GM20431 (cell line): Measurements from ENCODE around the gene APLNR.
"Not testable (repeated sequence)": the region's sequence is repeated elsewhere in the genome, so short reads cannot be mapped to it uniquely, and the experiment has no call there.

Source experiments
- in situ Hi-C: fragments of 300-500 bp; cut with MseI, MboI; formaldehyde crosslinking; loops from one replicate; pipeline ENCODE4 v1.15.0; 2020; ENCODE audit warnings: low sequenced_read_pairs; ENCODE audit not compliant: unreplicated experiment

APLNR gene

DNA sequence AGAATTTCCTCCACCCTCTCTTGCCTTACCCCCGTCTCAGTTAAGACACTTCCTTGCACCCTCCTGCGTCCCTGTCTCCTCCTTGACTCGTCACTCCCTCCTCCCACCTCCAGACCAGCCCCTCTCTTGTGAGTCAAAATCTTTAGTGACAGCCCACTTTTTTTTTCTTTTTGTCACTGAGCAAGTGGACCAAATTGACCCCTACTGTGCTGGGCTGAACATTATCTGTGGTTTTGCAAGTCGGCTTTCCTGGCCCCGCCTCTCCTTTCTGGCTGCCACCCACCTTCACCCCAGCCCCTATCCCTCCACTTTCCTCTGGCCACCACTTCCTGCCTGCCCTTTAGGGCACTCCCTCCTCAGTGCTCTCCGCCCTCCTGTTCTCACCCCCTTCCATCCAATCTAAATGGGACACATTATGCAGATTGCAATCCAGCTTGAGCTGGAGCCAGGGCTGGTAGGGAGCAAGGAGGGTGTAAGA, at the start of gene APLNR:
Gene APLNR, minus strand, starts transcription at position 47 of the 478 bp plus-strand sequence. CDS start 246 bp downstream, outside the sequence.
- in situ Hi-C loops, result no loop called here

DNA sequence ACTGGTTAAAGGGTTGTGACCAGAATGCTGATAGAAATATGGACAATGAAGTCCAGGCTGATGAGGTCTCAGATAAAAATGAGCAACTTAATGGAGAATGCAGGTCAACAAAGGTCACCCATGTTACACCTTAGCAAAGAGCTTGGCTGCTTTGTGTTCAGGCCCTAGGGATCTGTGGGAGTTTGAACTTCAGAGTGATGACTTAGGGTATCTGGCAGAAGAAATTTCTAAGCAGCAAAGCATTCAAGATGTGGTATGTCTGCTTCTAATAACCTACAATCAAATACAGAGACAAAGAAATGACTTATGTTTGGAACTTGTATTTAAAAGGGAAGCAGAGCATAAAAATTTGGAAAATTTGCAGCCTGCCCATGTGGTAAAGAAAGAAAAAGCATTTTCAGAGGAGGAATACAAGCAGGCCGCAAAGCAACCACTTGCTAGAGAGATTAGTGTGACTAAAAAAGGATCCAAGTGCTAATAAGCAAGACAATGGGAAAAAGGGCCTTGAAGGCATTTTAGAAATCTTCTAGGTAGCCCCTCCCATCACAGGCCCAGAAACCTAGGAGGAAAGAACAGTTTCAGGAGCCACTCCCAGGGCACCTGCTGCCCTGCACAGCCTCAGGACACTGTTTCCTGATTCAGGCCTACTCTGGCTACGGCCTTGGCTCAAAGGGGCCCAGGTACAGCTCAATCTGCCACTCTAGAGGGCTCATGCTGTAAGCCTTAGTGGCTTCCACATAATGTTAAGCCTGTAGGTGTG, 46.4 kb upstream of the APLNR start:
- in situ Hi-C loops, result no loop called here

DNA sequence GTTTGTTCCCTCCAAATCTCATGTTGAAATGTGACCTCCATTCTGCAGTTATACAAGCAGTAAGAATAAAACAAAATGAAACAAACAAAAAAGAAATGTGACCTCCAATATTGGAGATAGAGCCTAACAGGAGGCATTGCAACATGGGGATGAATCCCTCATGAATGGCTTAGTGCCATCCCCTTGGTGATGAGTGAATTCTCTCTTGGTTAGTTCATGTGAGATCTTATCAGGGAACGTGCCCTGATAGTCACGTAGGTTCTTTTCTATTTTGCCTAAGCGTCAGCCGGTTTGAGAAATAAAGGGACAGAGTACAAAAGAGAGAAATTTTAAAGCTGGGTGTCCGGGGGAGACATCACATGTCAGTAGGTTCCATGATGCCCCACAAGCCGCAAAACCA, 44.5 kb upstream of the APLNR start:
- in situ Hi-C loops, result not testable (repeated sequence)

DNA sequence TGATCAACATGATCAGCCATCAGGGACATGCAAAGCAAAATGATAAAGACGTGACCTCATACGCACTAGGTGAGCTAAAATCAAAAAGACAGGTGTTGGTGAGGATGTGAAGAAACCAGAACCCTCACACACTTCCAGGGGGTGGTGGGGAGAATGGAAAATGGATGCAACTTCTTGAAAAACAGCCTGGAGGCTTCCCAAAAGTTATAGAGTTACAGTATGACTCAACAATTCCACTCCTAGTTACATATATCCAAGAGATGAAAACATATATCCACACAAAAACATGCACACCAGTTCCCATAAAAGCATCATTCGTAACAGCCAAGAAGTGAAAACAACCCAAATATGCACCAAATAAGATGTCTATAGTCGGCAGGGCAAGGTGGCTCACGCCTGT, 42.1 kb upstream of the APLNR start:
- in situ Hi-C loops, result no loop called here

DNA sequence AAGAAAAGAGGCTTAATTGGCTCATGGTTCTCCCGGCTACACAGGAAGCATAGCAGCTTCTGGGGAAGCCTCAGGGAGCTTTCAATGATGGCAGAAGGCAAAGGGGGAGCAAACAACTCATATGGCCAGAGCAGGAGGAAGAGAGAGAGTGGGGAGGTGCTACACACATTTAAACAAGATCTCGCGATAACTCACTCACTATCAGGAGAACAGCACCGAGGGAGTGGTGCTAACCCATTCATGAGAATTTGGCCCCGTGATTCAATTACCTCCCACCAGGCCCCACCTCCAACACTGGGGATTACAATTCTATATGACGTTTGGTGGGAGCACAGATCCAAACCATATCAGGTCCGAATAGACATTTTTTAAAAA, 41.7 kb upstream of the APLNR start:
- in situ Hi-C loops, result no loop called here

DNA sequence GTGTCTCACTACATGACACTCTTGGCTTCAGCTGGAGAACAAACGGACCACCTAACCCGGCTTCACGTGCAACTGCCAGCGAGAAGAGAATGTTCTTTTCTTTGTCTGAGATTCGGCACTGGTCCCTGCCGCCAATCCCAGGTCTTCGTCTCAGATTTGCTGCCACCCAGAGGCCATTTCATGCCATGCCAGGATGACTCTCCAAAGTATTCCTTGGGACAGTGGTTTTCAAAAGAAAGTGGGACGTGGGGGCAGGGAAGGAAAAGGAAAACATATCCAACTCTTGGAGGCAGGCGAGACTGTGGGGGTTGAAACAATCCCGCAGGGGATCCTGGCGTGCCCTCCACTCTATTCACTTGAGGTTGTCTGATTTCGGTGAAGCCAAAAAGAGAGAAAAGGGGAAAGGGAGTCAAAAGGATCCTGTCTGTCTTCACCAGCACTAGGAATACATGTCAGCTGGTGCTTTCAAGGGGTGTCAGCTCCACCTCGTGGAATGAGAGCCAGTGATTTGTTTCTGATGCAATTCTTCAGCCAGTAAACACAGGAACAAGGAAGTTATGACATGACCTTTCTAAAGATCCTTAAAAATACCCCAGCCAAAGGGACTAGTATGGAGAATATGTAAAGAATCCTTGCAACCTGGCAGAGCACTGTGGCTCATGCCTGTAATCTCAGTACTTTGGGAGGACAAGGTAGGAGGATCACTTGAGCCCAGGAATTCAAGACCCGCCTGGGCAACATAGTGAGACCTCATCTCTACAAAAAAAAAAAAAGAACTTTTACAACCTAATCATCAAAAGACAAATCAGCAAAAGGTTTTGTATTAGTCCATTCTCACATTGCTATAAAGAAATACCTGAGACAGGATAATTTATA, 41.0 kb upstream of the APLNR start:
- in situ Hi-C loops, result no loop called here

DNA sequence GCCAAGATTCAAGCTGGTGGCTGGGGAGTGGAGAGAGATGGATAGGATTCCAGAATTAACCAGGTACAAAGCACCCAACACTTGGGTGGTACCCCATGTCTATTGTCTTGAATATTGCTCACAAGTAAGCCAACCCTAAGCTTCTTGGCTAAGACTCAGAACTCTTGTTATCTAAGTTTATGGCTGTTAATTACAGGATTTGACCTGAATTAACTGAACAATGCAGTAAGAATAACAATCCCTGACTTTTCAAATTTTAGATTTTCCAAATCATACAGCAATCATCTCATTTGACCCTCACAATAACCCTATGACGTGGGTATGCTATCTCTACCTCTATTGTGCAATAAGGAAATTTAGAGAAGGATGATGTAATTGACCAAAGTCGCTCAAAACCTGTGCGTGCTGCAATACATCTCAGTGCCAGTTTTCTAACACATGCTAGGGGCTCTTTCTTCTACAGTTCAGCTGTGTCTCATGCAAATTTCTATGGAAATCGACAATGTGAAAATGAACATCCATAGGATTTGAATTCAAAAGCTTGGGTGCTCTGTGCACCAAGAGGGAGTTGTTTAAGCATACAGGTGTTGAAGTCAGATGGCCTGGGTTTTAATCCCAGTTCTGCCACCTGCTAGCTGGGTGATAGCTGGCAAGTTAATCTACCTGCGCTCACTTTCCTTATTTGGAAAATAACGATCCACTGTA, 40.1 kb upstream of the APLNR start:
- in situ Hi-C loops, result no loop called here

- in situ Hi-C loops, result no loop called here
Measured at GRCh38 chr11:57276169-57276970, 39.3 kb upstream of the APLNR start.

GRCh38 chr11:57275582-57275981, 38.5 kb upstream of the APLNR start:
- in situ Hi-C loops, result no loop called here

DNA sequence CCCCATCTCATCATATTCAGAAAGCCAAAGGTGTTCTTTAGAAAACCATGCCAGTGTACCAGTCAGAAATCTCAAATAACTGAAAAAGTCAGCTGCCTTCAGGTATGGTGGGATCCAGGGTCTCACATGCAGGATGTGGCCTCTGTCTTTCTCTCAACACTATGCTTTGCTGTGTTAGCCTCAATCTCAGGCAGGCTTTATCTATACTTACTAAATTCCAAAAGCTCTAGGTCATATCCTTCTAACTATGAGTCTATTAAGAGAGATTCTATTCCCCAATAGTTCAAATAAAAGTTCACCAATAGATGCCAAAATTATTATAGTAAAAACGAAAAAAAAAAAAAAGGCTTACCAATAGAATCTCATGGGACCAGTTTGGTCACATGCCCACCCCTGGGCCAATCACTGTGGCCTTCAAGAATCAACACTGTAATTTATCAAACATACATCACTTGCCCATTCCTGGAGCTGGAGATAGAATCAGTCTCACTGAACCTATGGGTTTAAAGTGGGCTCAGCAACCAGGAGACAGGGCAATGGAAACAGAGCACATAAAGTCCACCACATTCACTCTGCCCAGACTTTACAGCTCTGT, 38.0 kb upstream of the APLNR start:
- in situ Hi-C loops, result loop anchor here (25.0 kb wide), 1 partner anchor 438 kb away; no protein-coding TSS in a partner anchor

DNA sequence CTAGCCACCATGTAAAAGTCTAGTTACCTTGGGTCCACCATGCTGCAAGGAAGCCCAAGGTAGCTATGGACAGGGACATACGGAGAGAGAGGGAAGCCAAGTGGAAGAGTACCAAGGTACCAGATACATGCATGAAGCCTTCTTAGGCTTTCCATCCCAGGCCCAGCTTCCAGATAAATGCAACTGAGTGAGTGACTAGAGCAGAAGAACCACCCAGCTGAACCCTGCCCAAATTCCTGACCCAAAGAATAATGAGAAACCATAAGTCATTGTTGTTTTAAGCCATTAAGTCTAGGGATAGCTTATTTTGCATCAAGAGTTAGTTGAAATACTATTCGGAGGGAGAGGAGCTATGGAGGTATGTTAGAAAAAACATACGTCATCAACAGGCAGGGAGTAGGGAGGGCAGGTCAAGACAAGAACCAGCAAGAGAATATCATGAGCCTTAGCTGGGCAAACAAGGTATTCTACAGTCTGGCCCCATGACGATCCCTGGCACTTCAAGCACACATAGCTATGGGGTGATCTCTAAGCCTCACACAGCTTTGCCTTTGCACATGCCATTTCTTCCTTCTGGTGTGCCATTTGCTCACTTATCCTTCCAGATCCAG, 36.5 kb upstream of the APLNR start:
- in situ Hi-C loops, result loop anchor here (25.0 kb wide), 1 partner anchor 436 kb away; no protein-coding TSS in a partner anchor

DNA sequence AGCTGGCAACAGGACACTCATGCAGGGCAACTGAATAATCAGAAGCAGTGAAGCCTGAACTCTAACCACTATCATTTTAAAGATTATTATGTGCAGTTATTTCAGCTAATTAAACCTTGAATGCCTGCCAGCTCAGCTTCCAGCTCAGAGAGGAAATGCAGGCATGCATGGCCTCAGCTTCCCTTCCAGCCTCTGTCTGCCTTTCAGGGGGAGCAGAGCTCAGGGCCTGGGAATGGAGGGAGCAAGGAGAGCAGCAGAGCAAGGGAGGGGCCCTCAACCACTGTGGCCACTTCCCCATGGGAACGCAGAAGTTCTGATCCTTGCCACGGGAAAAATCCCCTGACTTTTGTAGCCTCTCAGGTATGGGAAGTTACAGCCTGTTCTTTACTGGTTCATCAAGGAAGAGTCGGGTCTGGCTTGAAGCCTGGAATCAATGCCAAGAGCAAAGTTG, 32.5 kb upstream of the APLNR start:
- in situ Hi-C loops, result loop anchor here (25.0 kb wide), 1 partner anchor 432 kb away; no protein-coding TSS in a partner anchor

DNA sequence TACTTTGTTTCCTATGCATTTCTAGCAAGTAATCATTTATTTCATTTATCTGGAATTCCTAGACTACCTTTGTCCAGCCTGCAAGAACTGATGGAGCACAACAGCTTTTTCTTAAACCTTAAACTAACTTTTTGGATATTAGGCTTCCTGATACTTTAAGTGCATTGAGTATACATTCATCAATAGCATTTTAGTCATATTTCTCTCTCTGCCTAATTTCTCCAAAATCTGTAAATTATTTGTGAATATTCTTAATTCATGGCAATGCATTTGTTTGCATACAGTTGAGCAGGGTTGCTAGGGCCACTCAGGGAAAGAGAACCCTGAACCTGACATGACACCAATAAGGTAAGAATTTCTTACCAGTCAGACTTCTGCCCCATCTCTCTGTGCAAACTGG, 29.1 kb upstream of the APLNR start:
- in situ Hi-C loops, result loop anchor here (25.0 kb wide), 1 partner anchor 429 kb away; no protein-coding TSS in a partner anchor

DNA sequence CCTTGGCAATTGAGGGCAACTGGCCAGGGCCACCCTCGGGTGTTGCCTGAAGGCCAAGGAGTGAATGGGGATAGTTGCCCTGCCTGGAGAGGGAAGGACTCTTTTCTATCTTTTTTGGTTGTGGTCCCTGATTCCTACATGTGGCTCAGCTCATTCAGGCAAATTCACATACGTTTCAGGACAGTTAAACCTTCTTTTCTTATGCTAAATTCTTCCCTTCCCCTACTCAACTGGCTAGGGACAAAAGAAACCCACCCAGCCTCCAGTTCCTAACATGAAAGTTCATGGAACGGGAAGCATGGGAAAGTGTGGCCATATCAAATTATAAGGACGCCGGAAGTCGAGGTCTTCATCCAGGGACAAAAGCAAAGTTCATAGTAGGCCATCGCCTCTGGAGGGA, 26.3 kb upstream of the APLNR start:
- in situ Hi-C loops, result loop anchor here (25.0 kb wide), 1 partner anchor 426 kb away; no protein-coding TSS in a partner anchor

DNA sequence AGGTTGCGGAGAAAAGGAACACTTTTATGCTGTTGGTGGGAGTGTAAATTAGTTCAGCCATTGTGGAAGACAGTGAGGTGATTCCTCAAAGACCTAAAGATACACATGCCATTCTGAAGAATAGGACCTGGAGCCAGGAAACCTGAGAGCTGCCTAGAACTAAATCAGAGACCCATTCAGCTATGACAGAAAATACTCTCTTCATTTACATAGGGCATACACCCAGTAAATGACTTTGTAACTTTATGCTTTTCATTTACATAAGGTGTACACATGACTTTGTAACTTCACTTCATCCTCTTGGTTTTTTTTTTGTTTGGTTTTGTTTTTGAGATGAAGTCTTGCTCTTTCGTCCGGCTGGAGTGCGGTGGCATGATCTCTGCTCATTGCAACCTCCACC, 25.1 kb upstream of the APLNR start:
- in situ Hi-C loops, result loop anchor here (25.0 kb wide), 1 partner anchor 425 kb away; no protein-coding TSS in a partner anchor

- in situ Hi-C loops, result loop anchor here (25.0 kb wide), 1 partner anchor 424 kb away; no protein-coding TSS in a partner anchor
Measured at GRCh38 chr11:57260937-57261783, 24.1 kb upstream of the APLNR start.

GRCh38 chr11:57256119-57256518, 19.1 kb upstream of the APLNR start:
- in situ Hi-C loops, result loop anchor here (25.0 kb wide), 1 partner anchor 419 kb away; no protein-coding TSS in a partner anchor
